IMR-90 (cell line): ENCODE results near the gene EFCAB3. TPM values are rescaled to one million over a fixed set of nuclear protein-coding genes. Genes with fewer than 3 reads are reported as not detected.

Experiments used
- ATAC-seq: fragments of 200-7000 bp; cut with Tn5 transposase; 2 replicates; pipeline ENCODE4 v1.9.1; 2020; ENCODE audit warnings: low read depth, mild to moderate bottlenecking, moderate library complexity
- BruUV-seq: library from RNA; stranded (reverse); fragments of 400-500 nt; replicated peaks from 2 replicates; lab custom pipeline; 2021; lab: Mats Ljungman, UMichigan
- CTCF ChIA-PET: fragments of 300-600 bp; formaldehyde crosslinking; extraction: SDS; loops from one replicate; lab custom pipeline; 2021; ENCODE audit warnings: antibody characterized with exemption; lab: Yijun Ruan, JAX
- POLR2A ChIA-PET: fragments of 300-600 bp; sonication (Branson Sonifier 250); formaldehyde crosslinking; loops from one replicate; lab custom pipeline; 2022; ENCODE audit warnings: antibody characterized with exemption; ENCODE audit not compliant: unreplicated experiment; lab: Charles Lee
- DNase-seq: peaks from one replicate; pipeline ENCODE4 v3.0.0; 2013
- H2AFZ ChIP-seq: replicated peaks from 2 replicates; pipeline ENCODE3; 2013; ENCODE audit warnings: low read length, mild to moderate bottlenecking; ENCODE audit not compliant: poor library complexity
- H2AK5ac ChIP-seq: 2 replicates; pipeline ENCODE4 v1.6.1; 2013; ENCODE audit warnings: low read depth, low read length, inconsistent platforms
- H2AK9ac ChIP-seq: replicated peaks from 2 replicates; pipeline ENCODE3; 2013; ENCODE audit warnings: mild to moderate bottlenecking, low read depth, low read length, moderate library complexity; ENCODE audit not compliant: poor library complexity
- H2BK120ac ChIP-seq: 2 replicates; pipeline ENCODE4 v1.6.1; 2013; ENCODE audit warnings: low read depth, low read length, inconsistent platforms
- H2BK15ac ChIP-seq: 3 replicates; pipeline ENCODE4 v1.6.1; 2013; ENCODE audit warnings: low read depth, low read length, inconsistent platforms
- H2BK20ac ChIP-seq: 2 replicates; pipeline ENCODE4 v1.6.1; 2013; ENCODE audit warnings: low read depth, mild to moderate bottlenecking, inconsistent platforms, low read length, moderate library complexity
- H2BK5ac ChIP-seq: 2 replicates; pipeline ENCODE4 v1.6.1; 2013; ENCODE audit warnings: mild to moderate bottlenecking, low read depth, low read length, inconsistent platforms; ENCODE audit not compliant: poor library complexity, severe bottlenecking
- H3K14ac ChIP-seq: replicated peaks from 2 replicates; pipeline ENCODE4 v1.6.1; 2013; ENCODE audit warnings: low read depth, low read length, inconsistent platforms
- H3K18ac ChIP-seq: 2 replicates; pipeline ENCODE4 v1.6.1; 2013; ENCODE audit warnings: low read depth, low read length, control low read depth
- H3K23ac ChIP-seq: 2 replicates; pipeline ENCODE4 v1.6.1; 2013; ENCODE audit warnings: low read depth, low read length, inconsistent platforms
- H3K27ac ChIP-seq: 2 replicates; pipeline ENCODE4 v1.5.1; 2013; ENCODE audit warnings: mild to moderate bottlenecking, control low read depth, low read length; ENCODE audit not compliant: insufficient read depth
- H3K27me3 ChIP-seq: 2 replicates; pipeline ENCODE4 v1.6.1; 2013; ENCODE audit warnings: low read length; ENCODE audit not compliant: control insufficient read depth, insufficient read depth
- H3K36me3 ChIP-seq: 2 replicates; pipeline ENCODE4 v1.6.1; 2013; ENCODE audit warnings: low read length, mixed read lengths; ENCODE audit not compliant: control insufficient read depth, insufficient read depth
- H3K4ac ChIP-seq: 2 replicates; pipeline ENCODE4 v1.6.1; 2013; ENCODE audit warnings: low read depth, low read length, inconsistent platforms
- H3K4me1 ChIP-seq: 2 replicates; pipeline ENCODE4 v1.6.1; 2013; ENCODE audit warnings: low read length, mixed read lengths; ENCODE audit not compliant: control insufficient read depth, insufficient read depth
- H3K4me2 ChIP-seq: 2 replicates; pipeline ENCODE4 v1.6.1; 2013; ENCODE audit warnings: low read depth, mild to moderate bottlenecking, control low read depth, low read length, moderate library complexity
- H3K4me3 ChIP-seq: 2 replicates; pipeline ENCODE4 v1.5.1; 2013; ENCODE audit warnings: low read depth, mild to moderate bottlenecking, control low read depth, low read length, moderate library complexity; ENCODE audit not compliant: insufficient read depth
- H3K56ac ChIP-seq: 2 replicates; pipeline ENCODE4 v1.6.1; 2013; ENCODE audit warnings: low read length, inconsistent platforms; ENCODE audit not compliant: insufficient read depth; ENCODE audit errors: extremely low read depth
- H3K79me1 ChIP-seq, 2 experiments: 2 replicates each; pipeline ENCODE4 v1.6.1; 2013; ENCODE audit warnings: low read length in 2 of 2, inconsistent platforms in 1 of 2, low read depth in 1 of 2
- H3K9ac ChIP-seq: 2 replicates; pipeline ENCODE4 v1.6.1; 2013; ENCODE audit warnings: low read depth, low read length, control low read depth
- H3K9me1 ChIP-seq: 2 replicates; pipeline ENCODE4 v1.6.1; 2013; ENCODE audit warnings: low read length, inconsistent platforms; ENCODE audit not compliant: insufficient read depth
- H3K9me3 ChIP-seq: 2 replicates; pipeline ENCODE4 v1.6.1; 2013; ENCODE audit warnings: low read length; ENCODE audit not compliant: control insufficient read depth, insufficient read depth
- H4K20me1 ChIP-seq: 2 replicates; pipeline ENCODE4 v1.6.1; 2013; ENCODE audit warnings: low read length, inconsistent platforms; ENCODE audit not compliant: insufficient read depth
- H4K5ac ChIP-seq: 2 replicates; pipeline ENCODE4 v1.6.1; 2013; ENCODE audit warnings: mild to moderate bottlenecking, low read depth, low read length, control low read depth
- H4K8ac ChIP-seq, 2 experiments: 2 replicates each; pipeline ENCODE4 v1.6.1; 2013; ENCODE audit warnings: low read depth in 2 of 2, low read length in 2 of 2, control low read depth in 1 of 2, inconsistent platforms in 1 of 2
- H4K91ac ChIP-seq: 2 replicates; pipeline ENCODE4 v1.6.1; 2013; ENCODE audit warnings: low read depth, low read length, inconsistent platforms; ENCODE audit not compliant: insufficient read depth
- CEBPB ChIP-seq: IDR thresholded peaks from 2 replicates; pipeline ENCODE4 v1.6.1; 2012; ENCODE audit warnings: low read depth, low read length, improper control_type of control experiment
- CTCF ChIP-seq: conservative IDR thresholded peaks from 2 replicates; pipeline ENCODE4 v1.5.1; 2012; ENCODE audit warnings: mild to moderate bottlenecking, low read depth, low read length, improper control_type of control experiment
- ELK1 ChIP-seq: fragments of 150-350 bp; IDR thresholded peaks from 2 replicates; pipeline ENCODE4 v1.6.1; 2016; ENCODE audit warnings: low read depth, mild to moderate bottlenecking, low read length, moderate library complexity, borderline replicate concordance
- FOS ChIP-seq: fragments of 150-350 bp; IDR thresholded peaks from 2 replicates; pipeline ENCODE4 v1.6.1; 2016; ENCODE audit warnings: low read depth, low read length
- MAFK ChIP-seq: IDR thresholded peaks from 2 replicates; pipeline ENCODE4 v1.6.1; 2012; ENCODE audit warnings: low read depth, low read length, improper control_type of control experiment
- MAZ ChIP-seq: IDR thresholded peaks from 2 replicates; pipeline ENCODE4 v1.6.1; 2012; ENCODE audit warnings: low read depth, mild to moderate bottlenecking, low read length, improper control_type of control experiment, moderate library complexity, borderline replicate concordance
- NFE2L2 ChIP-seq: fragments of 150-350 bp; IDR thresholded peaks from 2 replicates; pipeline ENCODE4 v1.6.1; 2016; ENCODE audit warnings: low read depth, mild to moderate bottlenecking, low read length
- POLR2A ChIP-seq: IDR thresholded peaks from 2 replicates; pipeline ENCODE4 v1.6.1; 2012; ENCODE audit warnings: mild to moderate bottlenecking, low read depth, low read length
- RAD21 ChIP-seq: IDR thresholded peaks from 2 replicates; pipeline ENCODE4 v1.6.1; 2012; ENCODE audit warnings: low read length, improper control_type of control experiment
- RCOR1 ChIP-seq: IDR thresholded peaks from 2 replicates; pipeline ENCODE4 v1.6.1; 2012; ENCODE audit warnings: mild to moderate bottlenecking, low read length, improper control_type of control experiment; ENCODE audit not compliant: insufficient replicate concordance
- RFX5 ChIP-seq: IDR thresholded peaks from 2 replicates; pipeline ENCODE4 v1.8.0; 2012; ENCODE audit warnings: low read depth, mild to moderate bottlenecking, low read length, moderate library complexity
- SMC3 ChIP-seq: fragments of 150-350 bp; IDR thresholded peaks from 2 replicates; pipeline ENCODE4 v1.6.1; 2016; ENCODE audit warnings: low read depth, mild to moderate bottlenecking, antibody characterized with exemption, low read length, moderate library complexity
- USF2 ChIP-seq: fragments of 150-350 bp; IDR thresholded peaks from 2 replicates; pipeline ENCODE4 v1.6.1; 2017; ENCODE audit warnings: mild to moderate bottlenecking, antibody characterized with exemption, low read length, low read depth
- WGBS, 2 experiments: methylation state at CpG; one replicate each; pipeline versions ENCODE4 v1.1.5 to v1.1.7; 2013; ENCODE audit warnings: missing lambda C conversion rate in 2 of 2; ENCODE audit not compliant: insufficient read length in 1 of 2; ENCODE audit errors: extremely low coverage in 2 of 2; 5-methylcytosine and 5-hydroxymethylcytosine counted together
- dilution Hi-C: fragments of 300-500 bp; cut with HindIII; formaldehyde crosslinking; loops from one replicate; pipeline ENCODE4 v1.14.3; 2018; ENCODE audit warnings: low sequenced_read_pairs; ENCODE audit not compliant: unreplicated experiment
- in situ Hi-C: fragments of 300-500 bp; cut with MboI; formaldehyde crosslinking; loops from 3 replicates; pipeline ENCODE4 v1.14.3; 2019; ENCODE audit warnings: low sequenced_read_pairs, inconsistent platforms, mixed read lengths
- intact Hi-C: fragments of 100-400 bp; cut with micrococcal nuclease; formaldehyde crosslinking; loops from 2 replicates; pipeline ENCODE4 v1.10.0; 2022
- polyA plus RNA-seq, 3 experiments: library from polyadenylated mRNA; depleted of rRNA; stranded (reverse); fragments of >200 nt; gene quantifications; 2 replicates each; pipeline ENCODE4 v1.2.3, GENCODE V29; 2012; ENCODE audit warnings: low replicate concordance in 1 of 3
- total RNA-seq: library from RNA; depleted of rRNA; stranded (reverse); fragments of >200 nt; gene quantifications from 2 replicates; pipeline ENCODE4 v1.2.3, GENCODE V29; 2012

The EFCAB3 gene
- total and polyA plus RNA-seq, 2 of the 4 experiments (the other 2 are of a cell fraction), result not detected

- no peak for DNase-seq
- H3K4me3 ChIP-seq, result no peak overlapping the region
- ATAC-seq, result no peak
- TF ChIP-seq CTCF (no peak), ELK1 (no peak), FOS (no peak), RFX5 (no peak), MAZ (no peak), SMC3 (no peak), MAFK (no peak), RAD21 (no peak), USF2 (no peak), CEBPB (no peak), RCOR1 (no peak), NFE2L2 (no peak), POLR2A (no peak)
- no peak overlapping the region for H2AK9ac ChIP-seq
- no peaks in the 10 kb centered on the region for H3K79me1 ChIP-seq
- H4K91ac ChIP-seq, result no peak overlapping the region
- no peak overlapping the region for H4K8ac ChIP-seq
- intact Hi-C loops (no loop called here), dilution Hi-C loops (no loop called here), in situ Hi-C loops (no loop called here)
- no CpG with 5 or more reads among the region's 4 CpGs for WGBS, 2 experiments
- POLR2A ChIA-PET, result no interaction called here
- no peak overlapping the region for H3K4ac ChIP-seq
- no peaks in the 10 kb centered on the region for H3K9me3 ChIP-seq
- H2BK5ac ChIP-seq, result no peak overlapping the region
- no peak overlapping the region for H2BK15ac ChIP-seq
- no peak overlapping the region for H3K9ac ChIP-seq
- no peak overlapping the region for H4K5ac ChIP-seq
- no peak overlapping the region for H3K27ac ChIP-seq
- peaks cover 32% of the 10 kb centered on the region for H3K36me3 ChIP-seq
- no peak overlapping the region for H3K14ac ChIP-seq
- CTCF ChIA-PET, result no interaction called here
- no peak overlapping the region for H3K56ac ChIP-seq
- no TSS peak for BruUV-seq
- H2BK20ac ChIP-seq, result no peak overlapping the region
- H2BK120ac ChIP-seq, result no peak overlapping the region
- H2AK5ac ChIP-seq, result no peak overlapping the region
- no peak overlapping the region for H3K23ac ChIP-seq
- H3K4me1 ChIP-seq, result no peaks in the 10 kb centered on the region
- H3K18ac ChIP-seq, result no peak overlapping the region
- H4K20me1 ChIP-seq, result no peaks in the 10 kb centered on the region
- no peak overlapping the region for H3K4me2 ChIP-seq
- no peak overlapping the region for H2AFZ ChIP-seq
- no peaks in the 10 kb centered on the region for H3K27me3 ChIP-seq
- no peaks in the 10 kb centered on the region for H3K9me1 ChIP-seq
These were observed 63.7 kb downstream of the EFCAB3 start for GRCh38 chr17:62444063-62444462.
